Mucosa of stomach (tissue), 1 donor: ENCODE measurements around the gene DSG1.

Experiments
- H3K27me3 ChIP-seq: one replicate; pipeline ENCODE4 v1.7.0; 2013; ENCODE audit warnings: mild to moderate bottlenecking, low read length; ENCODE audit not compliant: control insufficient read depth, insufficient read depth
- H3K36me3 ChIP-seq: one replicate; pipeline ENCODE4 v1.7.0; 2013; ENCODE audit warnings: low read length; ENCODE audit not compliant: control insufficient read depth, insufficient read depth
- H3K4me1 ChIP-seq: one replicate; pipeline ENCODE4 v1.7.0; 2013; ENCODE audit warnings: mild to moderate bottlenecking, low read length; ENCODE audit not compliant: control insufficient read depth, insufficient read depth
- H3K4me3 ChIP-seq: one replicate; pipeline ENCODE4 v1.7.0; 2013; ENCODE audit warnings: low read length
- H3K9ac ChIP-seq: one replicate; pipeline ENCODE4 v1.7.0; 2013; ENCODE audit warnings: mild to moderate bottlenecking, low read length, moderate library complexity
- H3K9me3 ChIP-seq: one replicate; pipeline ENCODE4 v1.7.0; 2013; ENCODE audit warnings: mild to moderate bottlenecking, low read length, moderate library complexity; ENCODE audit not compliant: control insufficient read depth
- donor health status: Pancreatic carcinoma.

DSG1 gene

GRCh38 chr18:31354990-31355389 lies 37.0 kb downstream of the DSG1 start:
- Histone ChIP-seq H3K9ac (no peak overlapping the region), H3K4me3 (no peak overlapping the region), H3K36me3 (no peaks in the 10 kb centered on the region), H3K4me1 (no peaks in the 10 kb centered on the region), H3K9me3 (no peaks in the 10 kb centered on the region), H3K27me3 (no peaks in the 10 kb centered on the region)

GRCh38 chr18:31356025-31356424 lies 38.1 kb downstream of the DSG1 start:
- Histone ChIP-seq H3K9me3 (no peaks in the 10 kb centered on the region), H3K4me3 (no peak overlapping the region), H3K4me1 (no peaks in the 10 kb centered on the region), H3K27me3 (no peaks in the 10 kb centered on the region), H3K36me3 (no peaks in the 10 kb centered on the region), H3K9ac (no peak overlapping the region)

- H3K36me3 ChIP-seq = no peaks in the 10 kb centered on the region
Measured at GRCh38 chr18:31364190-31364589, 46.2 kb downstream of the DSG1 start.

GRCh38 chr18:31369478-31369877 lies 51.5 kb downstream of the DSG1 start:
- H3K4me3 ChIP-seq = no peak overlapping the region
- H3K27me3 ChIP-seq = no peaks in the 10 kb centered on the region
- no peaks in the 10 kb centered on the region for H3K4me1 ChIP-seq
- no peak overlapping the region for H3K9ac ChIP-seq
- no peaks in the 10 kb centered on the region for H3K9me3 ChIP-seq
- no peaks in the 10 kb centered on the region for H3K36me3 ChIP-seq

More at GRCh38 chr18:31364190-31364589, 46.2 kb downstream of the DSG1 start:
- no peak overlapping the region for H3K4me3 ChIP-seq
- no peak overlapping the region for H3K9ac ChIP-seq
- no peaks in the 10 kb centered on the region for H3K4me1 ChIP-seq
- H3K27me3 ChIP-seq = no peaks in the 10 kb centered on the region
- H3K9me3 ChIP-seq = no peaks in the 10 kb centered on the region

GRCh38 chr18:31371989-31372388 lies 54.0 kb downstream of the DSG1 start:
- no peak overlapping the region for H3K9ac ChIP-seq
- no peaks in the 10 kb centered on the region for H3K9me3 ChIP-seq
- no peaks in the 10 kb centered on the region for H3K36me3 ChIP-seq
- no peak overlapping the region for H3K4me3 ChIP-seq
- no peaks in the 10 kb centered on the region for H3K4me1 ChIP-seq
- no peaks in the 10 kb centered on the region for H3K27me3 ChIP-seq

- Histone ChIP-seq H3K36me3 (no peaks in the 10 kb centered on the region), H3K9me3 (no peaks in the 10 kb centered on the region), H3K9ac (no peak overlapping the region)
Measured at GRCh38 chr18:31373641-31374040, 55.7 kb downstream of the DSG1 start.

GRCh38 chr18:31376477-31376876 lies 58.5 kb downstream of the DSG1 start, which contains the start of gene DSG4:
TSS of gene DSG4 (plus strand) at chr18:31376777. CDS start at chr18:31376912, 135 bp downstream.
- H3K4me1 ChIP-seq = no peaks in the 10 kb centered on the region
- H3K36me3 ChIP-seq = no peaks in the 10 kb centered on the region
- no peaks in the 10 kb centered on the region for H3K9me3 ChIP-seq
- no peak within 1 kb of the TSS for H3K9ac ChIP-seq
- no peak within 1 kb of the TSS for H3K4me3 ChIP-seq
- no peaks in the 10 kb centered on the region for H3K27me3 ChIP-seq

More at GRCh38 chr18:31373641-31374040, 55.7 kb downstream of the DSG1 start:
- Histone ChIP-seq H3K27me3 (no peaks in the 10 kb centered on the region), H3K4me3 (no peak overlapping the region), H3K4me1 (no peaks in the 10 kb centered on the region)

GRCh38 chr18:31380912-31381311 lies 63.0 kb downstream of the DSG1 start:
- H3K36me3 ChIP-seq = no peaks in the 10 kb centered on the region
- no peaks in the 10 kb centered on the region for H3K4me1 ChIP-seq
- H3K4me3 ChIP-seq = no peak overlapping the region
- H3K9me3 ChIP-seq = no peaks in the 10 kb centered on the region
- H3K27me3 ChIP-seq = no peaks in the 10 kb centered on the region
- no peak overlapping the region for H3K9ac ChIP-seq

GRCh38 chr18:31382107-31382506 lies 64.1 kb downstream of the DSG1 start:
- H3K27me3 ChIP-seq = no peaks in the 10 kb centered on the region
- no peak overlapping the region for H3K9ac ChIP-seq
- no peaks in the 10 kb centered on the region for H3K36me3 ChIP-seq
- H3K4me3 ChIP-seq = no peak overlapping the region
- H3K4me1 ChIP-seq = no peaks in the 10 kb centered on the region
- H3K9me3 ChIP-seq = no peaks in the 10 kb centered on the region

- no peaks in the 10 kb centered on the region for H3K27me3 ChIP-seq
- no peaks in the 10 kb centered on the region for H3K36me3 ChIP-seq
- no peak overlapping the region for H3K4me3 ChIP-seq
Measured at GRCh38 chr18:31386741-31387140, 68.8 kb downstream of the DSG1 start.

GRCh38 chr18:31393286-31393685 lies 75.3 kb downstream of the DSG1 start:
- Histone ChIP-seq H3K9ac (no peak overlapping the region), H3K36me3 (no peaks in the 10 kb centered on the region), H3K4me1 (peaks cover 13% of the 10 kb centered on the region), H3K9me3 (no peaks in the 10 kb centered on the region), H3K27me3 (no peaks in the 10 kb centered on the region), H3K4me3 (no peak overlapping the region)

More at GRCh38 chr18:31386741-31387140, 68.8 kb downstream of the DSG1 start:
- H3K9ac ChIP-seq = no peak overlapping the region
- H3K9me3 ChIP-seq = no peaks in the 10 kb centered on the region
- no peaks in the 10 kb centered on the region for H3K4me1 ChIP-seq

GRCh38 chr18:31396796-31397612 lies 79.0 kb downstream of the DSG1 start:
- peaks cover 27% of the 10 kb centered on the region for H3K4me1 ChIP-seq
- no peaks in the 10 kb centered on the region for H3K9me3 ChIP-seq
- H3K36me3 ChIP-seq = no peaks in the 10 kb centered on the region
- H3K27me3 ChIP-seq = no peaks in the 10 kb centered on the region
- H3K9ac ChIP-seq = no peak overlapping the region
- H3K4me3 ChIP-seq = no peak overlapping the region
